Mucosa of descending colon (tissue), 3 donors: Measurements from ENCODE around the gene ABR. TPM values are rescaled to one million over a fixed set of nuclear protein-coding genes. Genes with fewer than 3 reads are reported as not detected.

Experiments used
- ATAC-seq: fragments of 200-7000 bp; cut with Tn5 transposase; one replicate; pipeline ENCODE4 v1.9.1; 2020; ENCODE audit warnings: mild to moderate bottlenecking, moderate library complexity
- DNase-seq, 3 donors: peaks; one replicate each; pipeline ENCODE4 v3.0.0-alpha.2; 2020
- H3K36me3 ChIP-seq: fragments of 200-600 bp; one replicate; pipeline ENCODE4 v1.8.0; 2021; ENCODE audit warnings: low read depth, mild to moderate bottlenecking
- H3K4me1 ChIP-seq: fragments of 200-600 bp; one replicate; pipeline ENCODE4 v1.8.0; 2021; ENCODE audit warnings: low read depth, mild to moderate bottlenecking
- H3K4me3 ChIP-seq: fragments of 200-600 bp; one replicate; pipeline ENCODE4 v1.8.0; 2021; ENCODE audit warnings: mild to moderate bottlenecking
- H3K9me3 ChIP-seq: fragments of 200-600 bp; one replicate; pipeline ENCODE4 v1.8.0; 2021; ENCODE audit warnings: mild to moderate bottlenecking
- intact Hi-C, 2 donors: fragments of 100-400 bp; cut with DNase I in 1 of 2; cut with micrococcal nuclease in 1 of 2; formaldehyde crosslinking; loops; one replicate each; pipeline versions ENCODE4 v1.11.0 to v1.11.1; 2022; cut with DNase I, micrococcal nuclease
- total RNA-seq, 3 donors: library from RNA; stranded (reverse); fragmentation: NEBNext Ultra II Directional in 2 of 3; extraction: Animal tissue kit (Norgen Biotek cat#: 25700) in 2 of 3; gene quantifications; one replicate each; pipeline versions ENCODE4 v1.2.1 to v1.2.4, GENCODE V29; 2021 to 2023
- TF ChIP-seq, protein P1 (sequence below): fragments of 200-600 bp; IDR thresholded peaks from one replicate; pipeline ENCODE4 v1.8.0; 2022; ENCODE audit warnings: antibody characterized with exemption, mild to moderate bottlenecking
- donor health status: DM: no; HTN: no; CAD: no; lungs with moderate emphysema.
- donor health status: DM: no; HTN: no; CAD: no.
- donor health status: DM: no; HTN: yes; CAD: no.

The ABR gene
- total RNA-seq, 3 donors from 2014 or later, result 257 to 470 (median 292) TPM

DNA sequence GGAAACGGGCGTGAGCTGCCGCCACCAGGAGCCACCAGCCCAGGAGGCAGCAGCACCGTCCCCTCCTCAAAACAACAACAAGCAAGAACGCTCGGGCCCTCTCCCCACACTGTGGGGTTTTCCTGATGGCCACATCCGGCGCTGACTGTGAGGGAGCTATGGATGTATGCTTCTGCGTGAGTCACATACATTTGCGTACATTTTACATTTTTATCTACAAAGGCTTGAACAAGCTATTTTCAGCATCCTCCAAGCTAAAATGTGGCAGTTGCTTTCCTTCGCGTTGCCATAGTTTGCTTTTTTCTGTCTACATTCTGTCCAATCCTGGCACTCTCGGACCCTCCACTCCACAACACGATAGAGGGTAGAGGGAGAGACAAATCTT lies 2.0 kb upstream of the ABR start:
- DNase-seq (peak in 1 of 3 donors; percentile 36), ATAC-seq (no peak)
- Histone ChIP-seq H3K4me1 (peaks cover 14% of the 10 kb centered on the region), H3K4me3 (no peak overlapping the region), H3K36me3 (no peaks in the 10 kb centered on the region), H3K9me3 (no peaks in the 10 kb centered on the region)
- TF ChIP-seq, protein P1, sequence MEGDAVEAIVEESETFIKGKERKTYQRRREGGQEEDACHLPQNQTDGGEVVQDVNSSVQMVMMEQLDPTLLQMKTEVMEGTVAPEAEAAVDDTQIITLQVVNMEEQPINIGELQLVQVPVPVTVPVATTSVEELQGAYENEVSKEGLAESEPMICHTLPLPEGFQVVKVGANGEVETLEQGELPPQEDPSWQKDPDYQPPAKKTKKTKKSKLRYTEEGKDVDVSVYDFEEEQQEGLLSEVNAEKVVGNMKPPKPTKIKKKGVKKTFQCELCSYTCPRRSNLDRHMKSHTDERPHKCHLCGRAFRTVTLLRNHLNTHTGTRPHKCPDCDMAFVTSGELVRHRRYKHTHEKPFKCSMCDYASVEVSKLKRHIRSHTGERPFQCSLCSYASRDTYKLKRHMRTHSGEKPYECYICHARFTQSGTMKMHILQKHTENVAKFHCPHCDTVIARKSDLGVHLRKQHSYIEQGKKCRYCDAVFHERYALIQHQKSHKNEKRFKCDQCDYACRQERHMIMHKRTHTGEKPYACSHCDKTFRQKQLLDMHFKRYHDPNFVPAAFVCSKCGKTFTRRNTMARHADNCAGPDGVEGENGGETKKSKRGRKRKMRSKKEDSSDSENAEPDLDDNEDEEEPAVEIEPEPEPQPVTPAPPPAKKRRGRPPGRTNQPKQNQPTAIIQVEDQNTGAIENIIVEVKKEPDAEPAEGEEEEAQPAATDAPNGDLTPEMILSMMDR, result no peak
- intact Hi-C loops, result no loop called here

DNA sequence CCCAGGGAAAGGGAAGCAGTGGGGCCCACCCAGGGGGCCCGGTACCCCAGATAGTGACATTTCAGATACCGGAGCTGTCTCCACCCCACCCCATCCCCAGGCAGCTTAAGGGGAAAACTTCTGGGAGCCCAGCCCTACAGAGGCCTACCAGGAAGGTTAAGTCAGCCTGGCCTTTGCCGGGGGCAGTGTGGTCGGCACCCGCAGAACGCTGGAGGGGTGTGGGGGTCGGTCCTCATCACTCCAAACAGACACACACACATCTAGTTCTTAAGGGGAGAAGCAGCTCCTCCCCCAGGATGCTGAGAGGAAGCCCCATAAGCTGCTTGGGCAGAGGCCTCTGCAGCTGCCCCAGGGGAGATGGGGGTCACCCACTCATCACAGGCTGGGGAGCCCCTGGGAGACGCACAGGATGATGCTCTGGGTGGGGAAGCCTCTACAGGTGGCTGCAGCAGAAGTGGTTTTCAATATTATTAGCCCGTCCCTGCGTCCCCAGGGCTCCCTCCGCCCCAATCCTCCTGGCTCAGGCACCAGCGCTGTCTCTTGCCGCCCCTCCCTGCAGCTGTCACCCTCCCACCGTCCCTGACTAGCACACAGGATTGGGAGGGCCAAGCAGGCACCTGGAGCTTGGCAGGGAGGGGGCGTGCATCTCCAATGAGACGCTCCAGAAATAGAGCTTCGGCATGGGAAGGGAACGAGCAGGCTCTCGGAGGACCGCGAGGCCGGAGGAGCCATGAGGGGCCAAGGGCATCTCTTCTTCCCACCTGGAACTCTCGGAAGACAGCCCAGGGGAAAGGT lies 1.4 kb upstream of the ABR start:
- TF ChIP-seq, protein P1, result no peak
- intact Hi-C loops, result no loop called here
- ATAC-seq, result peak; percentile 15
- DNase-seq, result peak in 1 of 3 donors; percentile 62
- H3K4me1 ChIP-seq, result peaks cover 14% of the 10 kb centered on the region
- no peak overlapping the region for H3K4me3 ChIP-seq
- H3K9me3 ChIP-seq, result no peaks in the 10 kb centered on the region
- H3K36me3 ChIP-seq, result no peaks in the 10 kb centered on the region

DNA sequence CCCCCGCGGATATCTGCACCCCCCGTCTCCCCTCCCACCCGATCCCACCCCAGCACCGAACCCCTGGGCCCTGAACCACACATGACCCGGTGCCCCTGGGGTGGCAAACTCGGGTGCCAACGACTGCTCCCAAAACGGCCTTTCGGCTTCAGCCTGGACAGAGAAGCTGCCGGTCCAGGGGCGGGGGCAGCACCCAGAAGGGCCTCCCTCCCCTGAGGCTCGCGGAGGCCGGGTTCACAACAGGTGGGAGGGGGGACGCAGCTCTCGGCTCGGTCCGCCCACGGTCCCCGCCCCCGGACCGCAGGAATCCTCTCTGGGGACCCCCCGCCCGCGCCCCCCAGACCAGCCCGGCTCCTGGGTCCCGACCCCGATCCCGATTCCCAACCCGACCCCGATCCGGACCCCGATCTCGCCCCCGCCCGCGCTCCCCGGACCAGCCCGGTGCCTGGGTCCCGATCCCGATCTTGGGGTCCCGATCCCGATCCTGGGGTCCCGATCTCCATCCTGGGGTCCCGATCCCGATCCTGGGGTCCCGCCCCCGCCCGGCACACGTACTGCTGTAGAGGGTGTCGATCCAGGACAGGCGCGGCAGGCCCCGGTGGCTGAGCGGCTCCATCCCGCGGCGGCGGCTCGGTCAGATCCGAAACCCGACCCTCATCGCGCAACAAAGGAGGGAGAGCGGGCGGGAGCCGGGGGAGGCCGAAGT lies 516 bp downstream of the ABR start:
- ATAC-seq, result peak; percentile 34
- TF ChIP-seq, protein P1, result no peak
- peak in 2 of 3 donors; percentile 46 to 69 for DNase-seq
- Histone ChIP-seq H3K4me3 (peak overlapping the region; percentile 54), H3K4me1 (peaks cover 14% of the 10 kb centered on the region), H3K36me3 (no peaks in the 10 kb centered on the region), H3K9me3 (no peaks in the 10 kb centered on the region)
- intact Hi-C loops, result no loop called here

DNA sequence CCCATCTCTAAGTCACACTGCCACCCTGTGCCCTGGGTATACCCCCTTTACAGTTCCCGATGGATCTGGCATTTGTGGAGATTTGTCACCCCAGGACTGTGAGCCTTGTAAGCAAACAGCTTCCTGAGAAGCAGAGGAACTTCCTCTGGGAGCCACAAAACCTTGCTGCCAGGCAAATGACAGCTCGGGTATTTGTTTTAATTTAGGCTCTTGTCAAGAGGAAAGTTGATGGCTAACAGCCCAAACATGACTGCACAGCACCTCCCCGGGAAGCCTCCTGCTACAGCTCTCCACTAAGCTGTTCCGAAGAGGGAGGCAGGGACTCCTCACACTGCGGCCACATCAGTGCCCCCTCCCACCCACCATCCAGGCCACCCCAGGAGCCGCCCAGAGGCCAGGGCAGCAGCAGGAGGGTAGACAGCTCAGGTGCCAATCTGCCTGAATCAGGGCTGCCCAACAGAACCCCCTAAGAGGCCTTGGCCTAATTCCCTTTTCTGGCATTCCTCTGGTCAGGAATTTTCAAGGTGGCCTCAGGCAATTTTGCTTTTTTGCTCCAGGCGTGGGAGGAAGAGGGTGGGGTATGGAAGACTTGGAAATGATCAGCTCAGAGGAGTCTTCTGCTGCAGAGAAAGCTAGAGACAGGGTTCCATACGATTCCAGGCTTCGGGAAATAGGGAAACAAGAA lies 2.6 kb downstream of the ABR start:
- Histone ChIP-seq H3K4me1 (peaks cover 14% of the 10 kb centered on the region), H3K9me3 (no peaks in the 10 kb centered on the region), H3K4me3 (no peak overlapping the region), H3K36me3 (no peaks in the 10 kb centered on the region)
- ATAC-seq (no peak), DNase-seq (no peak)
- TF ChIP-seq, protein P1, result no peak
- intact Hi-C loops, result no loop called here

DNA sequence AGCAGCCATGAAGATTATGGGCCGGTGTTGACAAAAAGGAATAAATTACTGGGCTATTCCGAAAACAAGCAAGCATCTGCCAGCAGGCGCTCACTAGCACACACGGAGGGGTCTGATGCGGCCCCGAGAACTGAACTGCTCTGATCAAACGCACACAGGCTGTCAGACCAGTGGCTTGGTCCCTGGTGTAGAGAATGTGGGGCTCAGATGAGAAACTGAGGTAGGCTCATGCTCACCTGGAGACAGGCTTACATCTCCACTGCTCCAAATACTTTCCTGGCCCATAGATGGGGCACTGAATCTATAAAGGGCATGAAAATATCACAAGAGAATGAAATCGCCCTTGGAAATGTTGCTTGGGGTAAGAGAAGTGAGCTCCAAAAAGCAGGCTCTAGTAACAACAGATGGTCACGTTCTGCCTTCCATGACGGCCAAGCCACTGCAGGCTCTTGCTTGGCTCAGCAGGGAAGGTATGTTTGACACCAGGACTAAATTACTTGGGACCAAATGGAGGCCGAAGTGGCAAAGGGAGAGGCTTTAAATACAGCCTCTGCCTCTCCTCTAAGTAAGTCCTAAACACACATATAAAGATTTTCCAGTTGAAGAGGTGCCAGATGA lies 5.4 kb downstream of the ABR start:
- TF ChIP-seq, protein P1, result no peak
- Histone ChIP-seq H3K4me3 (no peak overlapping the region), H3K4me1 (peaks cover 7% of the 10 kb centered on the region), H3K36me3 (no peaks in the 10 kb centered on the region), H3K9me3 (no peaks in the 10 kb centered on the region)
- DNase-seq (no peak), ATAC-seq (no peak)
- intact Hi-C loops, result no loop called here
